Lower leg skin (tissue), 4 donors: ENCODE measurements around the gene KAT2B. TPM values are rescaled to one million over a fixed set of nuclear protein-coding genes. Genes with fewer than 3 reads are reported as not detected.

Experiments
- DNase-seq, 2 donors: peaks; one replicate each; pipeline ENCODE4 v3.0.0-alpha.2; 2019; ENCODE audit warnings: low spot score in 2 of 2
- H3K4me3 ChIP-seq: fragments of 200-600 bp; sonication (generic); 2 replicates; pipeline ENCODE4 v1.5.1; 2017; ENCODE audit warnings: mild to moderate bottlenecking, low read depth; ENCODE audit not compliant: poor library complexity, severe bottlenecking
- CTCF ChIP-seq, 3 donors: fragments of 450-650 bp; IDR thresholded peaks; one replicate each; pipeline ENCODE4 v1.5.1; 2016; ENCODE audit warnings: antibody characterized with exemption in 3 of 3, mild to moderate bottlenecking in 3 of 3, moderate library complexity in 2 of 3
- POLR2A ChIP-seq, 2 donors: fragments of 450-650 bp; IDR thresholded peaks; one replicate each; pipeline ENCODE4 v1.6.1; 2016 to 2017; ENCODE audit warnings: antibody characterized with exemption in 2 of 2, mild to moderate bottlenecking in 1 of 2, moderate library complexity in 1 of 2
- WGBS, 2 donors: methylation state at CpG; one replicate each; pipeline ENCODE4 v1.1.5; 2018; 5-methylcytosine and 5-hydroxymethylcytosine counted together
- intact Hi-C: fragments of 100-400 bp; cut with DNase I; formaldehyde crosslinking; loops from one replicate; pipeline ENCODE4 v1.15.0; 2023; ENCODE audit warnings: low total_unique reads
- microRNA-seq, 2 donors: library from miRNA; unstranded; fragments of <30 nt; microRNA quantifications; one replicate each; pipeline ENCODE4, GENCODE V29; 2016; ENCODE audit warnings: borderline replicate concordance in 2 of 2, borderline number of aligned reads in 1 of 2
- total RNA-seq, 4 donors: library from RNA; depleted of rRNA; stranded (reverse); fragments of >200 nt; gene quantifications; one replicate each; pipeline ENCODE4 v1.1.0, GENCODE V29; 2016

The KAT2B gene
- total RNA-seq, 4 donors from 2014 or later, result 29.2 to 38.8 (median 31.0) TPM

GRCh38 chr3:20197775-20198174 is 157.5 kb downstream of the KAT2B start:
- DNase-seq, result no peak
- intact Hi-C loops, result no loop called here
- no peak for TF ChIP-seq POLR2A (IDR thresholded peaks at IDR 0.05)
- no peak for TF ChIP-seq CTCF (IDR thresholded peaks at IDR 0.05)
- H3K4me3 ChIP-seq, result no peak overlapping the region
- 86 to 88% methylated on average over 3 of the region's 3 CpGs for WGBS, 2 donors

DNA sequence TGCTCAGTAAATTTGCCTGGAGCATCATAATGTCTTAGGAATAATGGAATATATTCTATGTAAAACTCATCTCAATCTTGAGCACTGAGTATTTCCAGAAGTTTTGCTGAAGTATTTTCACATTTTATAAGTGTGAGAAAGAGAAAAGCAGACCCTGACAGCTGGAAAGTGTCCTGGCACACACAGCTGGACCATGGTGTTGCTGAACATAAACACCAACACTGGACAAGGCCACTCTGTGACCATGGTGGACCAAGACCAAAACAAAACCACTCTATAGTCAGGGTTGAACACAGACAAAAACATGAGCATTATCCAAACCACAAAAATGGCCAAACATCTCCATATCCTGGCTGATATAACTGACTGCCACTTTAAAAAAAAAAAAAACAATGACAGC is 160.9 kb downstream of the KAT2B start:
- TF ChIP-seq CTCF (IDR thresholded peaks at IDR 0.05) (no peak), POLR2A (IDR thresholded peaks at IDR 0.05) (no peak)
- no peak for DNase-seq
- intact Hi-C loops, result no loop called here
- no peak overlapping the region for H3K4me3 ChIP-seq

Small RNA genes within 50 kb of the gene (microRNA-seq; reads per million reads assigned to microRNA genes)
- gene MIR3135A, result 0 to 0.68 reads per million in 2 donors

Other genes with a start within 250 kb of the KAT2B start
- under 1 TPM in 3 of 4 donors, not detected in 1; 0.80 to 0.88 (median 0.88) TPM for gene EFHB, start 106.2 kb upstream of the KAT2B start, total RNA-seq
- 100 to 1,000 TPM; 110 to 168 (median 119) TPM for gene RAB5A, start 93.3 kb upstream of the KAT2B start, total RNA-seq
- not detected for gene PP2D1, start 28.2 kb upstream of the KAT2B start, total RNA-seq
- 1 to 10 TPM; 1.1 to 2.2 (median 1.9) TPM for gene SGO1, start 145.8 kb downstream of the KAT2B start, total RNA-seq